HL-60 (cell line): ENCODE data around the gene ZYG11B.
"Not testable (repeated sequence)": the region's sequence is repeated elsewhere in the genome, so short reads cannot be mapped to it uniquely, and the experiment has no call there.

Source experiments
- GABPA ChIP-seq: IDR thresholded peaks from 2 replicates; pipeline ENCODE4 v1.6.1; 2012; ENCODE audit warnings: low read depth
- POLR2AphosphoS5 ChIP-seq: IDR thresholded peaks from 2 replicates; pipeline ENCODE4 v1.6.1; 2012; ENCODE audit warnings: low read depth
- SPI1 ChIP-seq: IDR thresholded peaks from 2 replicates; pipeline ENCODE4 v1.6.1; 2012; ENCODE audit warnings: low read depth, mild to moderate bottlenecking, borderline replicate concordance
- TF ChIP-seq, protein P1 (sequence below): IDR thresholded peaks from one replicate; pipeline ENCODE4 v1.5.1; 2011; ENCODE audit warnings: low read length, control low read depth, inconsistent platforms; ENCODE audit not compliant: insufficient read depth
- TF ChIP-seq, protein P2 (sequence below): IDR thresholded peaks from 2 replicates; pipeline ENCODE4 v1.6.1; 2012; ENCODE audit warnings: low read depth; ENCODE audit not compliant: insufficient replicate concordance

DNA sequence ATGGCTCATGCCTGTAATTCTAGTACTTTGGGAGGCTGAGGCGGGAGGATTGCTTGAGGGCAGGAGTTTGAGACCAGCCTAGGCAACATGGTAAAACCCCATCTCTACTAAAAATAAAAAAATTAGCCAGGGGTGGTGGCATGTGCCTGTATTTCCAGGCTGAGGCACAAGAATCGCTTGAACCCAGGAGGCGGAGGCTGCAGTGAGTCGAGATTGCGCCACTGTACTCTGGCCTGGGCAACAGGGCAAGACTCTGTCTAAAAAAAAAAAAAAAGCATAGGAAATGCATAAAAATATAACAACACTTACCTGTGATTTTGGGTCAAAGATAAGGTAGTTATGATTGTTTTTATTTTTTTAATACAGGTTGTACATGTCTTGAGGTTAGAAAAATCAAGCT, 94.6 kb downstream of the ZYG11B start:
- TF ChIP-seq, protein P1, sequence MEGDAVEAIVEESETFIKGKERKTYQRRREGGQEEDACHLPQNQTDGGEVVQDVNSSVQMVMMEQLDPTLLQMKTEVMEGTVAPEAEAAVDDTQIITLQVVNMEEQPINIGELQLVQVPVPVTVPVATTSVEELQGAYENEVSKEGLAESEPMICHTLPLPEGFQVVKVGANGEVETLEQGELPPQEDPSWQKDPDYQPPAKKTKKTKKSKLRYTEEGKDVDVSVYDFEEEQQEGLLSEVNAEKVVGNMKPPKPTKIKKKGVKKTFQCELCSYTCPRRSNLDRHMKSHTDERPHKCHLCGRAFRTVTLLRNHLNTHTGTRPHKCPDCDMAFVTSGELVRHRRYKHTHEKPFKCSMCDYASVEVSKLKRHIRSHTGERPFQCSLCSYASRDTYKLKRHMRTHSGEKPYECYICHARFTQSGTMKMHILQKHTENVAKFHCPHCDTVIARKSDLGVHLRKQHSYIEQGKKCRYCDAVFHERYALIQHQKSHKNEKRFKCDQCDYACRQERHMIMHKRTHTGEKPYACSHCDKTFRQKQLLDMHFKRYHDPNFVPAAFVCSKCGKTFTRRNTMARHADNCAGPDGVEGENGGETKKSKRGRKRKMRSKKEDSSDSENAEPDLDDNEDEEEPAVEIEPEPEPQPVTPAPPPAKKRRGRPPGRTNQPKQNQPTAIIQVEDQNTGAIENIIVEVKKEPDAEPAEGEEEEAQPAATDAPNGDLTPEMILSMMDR, result not testable (repeated sequence)
- TF ChIP-seq SPI1, POLR2AphosphoS5, GABPA: not testable (repeated sequence)
- TF ChIP-seq, protein P2, sequence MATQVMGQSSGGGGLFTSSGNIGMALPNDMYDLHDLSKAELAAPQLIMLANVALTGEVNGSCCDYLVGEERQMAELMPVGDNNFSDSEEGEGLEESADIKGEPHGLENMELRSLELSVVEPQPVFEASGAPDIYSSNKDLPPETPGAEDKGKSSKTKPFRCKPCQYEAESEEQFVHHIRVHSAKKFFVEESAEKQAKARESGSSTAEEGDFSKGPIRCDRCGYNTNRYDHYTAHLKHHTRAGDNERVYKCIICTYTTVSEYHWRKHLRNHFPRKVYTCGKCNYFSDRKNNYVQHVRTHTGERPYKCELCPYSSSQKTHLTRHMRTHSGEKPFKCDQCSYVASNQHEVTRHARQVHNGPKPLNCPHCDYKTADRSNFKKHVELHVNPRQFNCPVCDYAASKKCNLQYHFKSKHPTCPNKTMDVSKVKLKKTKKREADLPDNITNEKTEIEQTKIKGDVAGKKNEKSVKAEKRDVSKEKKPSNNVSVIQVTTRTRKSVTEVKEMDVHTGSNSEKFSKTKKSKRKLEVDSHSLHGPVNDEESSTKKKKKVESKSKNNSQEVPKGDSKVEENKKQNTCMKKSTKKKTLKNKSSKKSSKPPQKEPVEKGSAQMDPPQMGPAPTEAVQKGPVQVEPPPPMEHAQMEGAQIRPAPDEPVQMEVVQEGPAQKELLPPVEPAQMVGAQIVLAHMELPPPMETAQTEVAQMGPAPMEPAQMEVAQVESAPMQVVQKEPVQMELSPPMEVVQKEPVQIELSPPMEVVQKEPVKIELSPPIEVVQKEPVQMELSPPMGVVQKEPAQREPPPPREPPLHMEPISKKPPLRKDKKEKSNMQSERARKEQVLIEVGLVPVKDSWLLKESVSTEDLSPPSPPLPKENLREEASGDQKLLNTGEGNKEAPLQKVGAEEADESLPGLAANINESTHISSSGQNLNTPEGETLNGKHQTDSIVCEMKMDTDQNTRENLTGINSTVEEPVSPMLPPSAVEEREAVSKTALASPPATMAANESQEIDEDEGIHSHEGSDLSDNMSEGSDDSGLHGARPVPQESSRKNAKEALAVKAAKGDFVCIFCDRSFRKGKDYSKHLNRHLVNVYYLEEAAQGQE, result not testable (repeated sequence)
